ENCODE results near the gene PARS2.

- no peak for TF ChIP-seq POLR2A (IDR thresholded peaks at IDR 0.05)
- TF ChIP-seq CTCF (IDR thresholded peaks at IDR 0.05) = no peak
- no peak for TF ChIP-seq POLR2AphosphoS5 (IDR thresholded peaks at IDR 0.05)
Observed at GRCh38 chr1:54764922-54765561, 719 bp upstream of the PARS2 start.

Measured in breast epithelium (tissue), 3 donors.